Left lung (tissue), 10 donors: ENCODE data around the gene DEFB118. TPM values are rescaled to one million over a fixed set of nuclear protein-coding genes. Genes with fewer than 3 reads are reported as not detected.

Experiments used
- ATAC-seq: fragments of 200-7000 bp; cut with Tn5 transposase; one replicate; pipeline ENCODE4 v1.9.1; 2020; ENCODE audit warnings: moderate library complexity
- DNase-seq, 4 donors: peaks; one replicate each; pipeline ENCODE4 v3.0.0-alpha.2; 2013 to 2020
- H3K27ac ChIP-seq, 2 donors: fragments of 200-600 bp; sonication (generic) in 1 of 2; one replicate each; pipeline versions ENCODE4 v1.5.0 to v1.8.0; 2020 to 2021
- H3K27me3 ChIP-seq, 2 donors: fragments of 200-600 bp; sonication (generic) in 1 of 2; one replicate each; pipeline versions ENCODE4 v1.5.0 to v1.8.0; 2020 to 2021
- H3K36me3 ChIP-seq, 2 donors: fragments of 200-600 bp; sonication (generic) in 1 of 2; one replicate each; pipeline versions ENCODE4 v1.5.0 to v1.8.0; 2020 to 2021
- H3K4me1 ChIP-seq, 2 donors: fragments of 200-600 bp; one replicate each; pipeline ENCODE4 v1.8.0; 2021
- H3K4me3 ChIP-seq, 2 donors: fragments of 200-600 bp; sonication (generic) in 1 of 2; one replicate each; pipeline versions ENCODE4 v1.5.0 to v1.8.0; 2020 to 2021; ENCODE audit warnings: mild to moderate bottlenecking in 1 of 2
- H3K9me3 ChIP-seq, 2 donors: fragments of 200-600 bp; sonication (generic) in 1 of 2; one replicate each; pipeline versions ENCODE4 v1.5.0 to v1.8.0; 2020 to 2021
- CTCF ChIP-seq, 2 donors: fragments of 200-600 bp; sonication (generic) in 1 of 2; IDR thresholded peaks; one replicate each; pipeline versions ENCODE4 v1.5.0 to v1.8.0; 2021; ENCODE audit warnings: antibody characterized with exemption in 2 of 2
- intact Hi-C, 2 donors: fragments of 100-400 bp; cut with DNase I; formaldehyde crosslinking; loops; one replicate each; pipeline versions ENCODE4 v1.11.2 to v1.14.2; 2022
- polyA plus RNA-seq, 6 donors: library from polyadenylated mRNA; unstranded; fragments of 120-200 nt; gene quantifications; one replicate each; pipeline ENCODE4 v1.2.1, GENCODE V29; 2013; ENCODE audit not compliant: insufficient read length in 6 of 6
- total RNA-seq, 2 donors: library from RNA; stranded (reverse); fragmentation: NEBNext Ultra II Directional; extraction: Animal tissue kit (Norgen Biotek cat#: 25700); gene quantifications; one replicate each; pipeline ENCODE4 v1.2.1, GENCODE V29; 2021
- donor health status: DM: no; HTN: yes; CAD: no.
- donor health status: DM: no; HTN: no; CAD: no.

Gene DEFB118
- total and polyA plus RNA-seq, 8 donors, result not detected

- intact Hi-C loops, result no loop called here
- Histone ChIP-seq H3K4me3 (no peak overlapping the region), H3K9me3 (no peaks in the 10 kb centered on the region), H3K27me3 (no peaks in the 10 kb centered on the region), H3K27ac (no peak overlapping the region), H3K4me1 (no peaks in the 10 kb centered on the region), H3K36me3 (no peaks in the 10 kb centered on the region)
- ATAC-seq (no peak), DNase-seq (no peak)
- no peak for TF ChIP-seq CTCF (IDR thresholded peaks at IDR 0.05)
Observed at GRCh38 chr20:31418307-31418706, 49.9 kb downstream of the DEFB118 start.

Other genes starting within 250 kb of the DEFB118 start
- not detected for gene DEFB115, start 110.9 kb upstream of the DEFB118 start, total RNA-seq
- gene DEFB115, start 110.9 kb upstream of the DEFB118 start, polyA plus RNA-seq, result not detected
- gene DEFB116, start 60.0 kb upstream of the DEFB118 start, total RNA-seq, result not detected
- gene DEFB116, start 60.0 kb upstream of the DEFB118 start, polyA plus RNA-seq, result not detected
- gene DEFB119, start 22.0 kb downstream of the DEFB118 start, total RNA-seq, result not detected
- gene DEFB119, start 22.0 kb downstream of the DEFB118 start, polyA plus RNA-seq, result not detected
- not detected for gene DEFB121, start 37.6 kb downstream of the DEFB118 start, total RNA-seq
- not detected for gene DEFB121, start 37.6 kb downstream of the DEFB118 start, polyA plus RNA-seq
- gene DEFB123, start 72.0 kb downstream of the DEFB118 start, total RNA-seq, result not detected
- not detected for gene DEFB123, start 72.0 kb downstream of the DEFB118 start, polyA plus RNA-seq
- gene DEFB124, start 106.5 kb downstream of the DEFB118 start, total RNA-seq, result not detected
- gene DEFB124, start 106.5 kb downstream of the DEFB118 start, polyA plus RNA-seq, result 1 to 10 TPM in 3 of 6 donors, under 1 TPM in 3; 0.31 to 1.5 (median 0.97) TPM
- gene REM1, start 106.7 kb downstream of the DEFB118 start, total RNA-seq, result 1 to 10 TPM; 2.0 to 2.3 TPM
- 1 to 10 TPM; 5.2 to 9.9 (median 8.2) TPM for gene REM1, start 106.7 kb downstream of the DEFB118 start, polyA plus RNA-seq
- 100 to 1,000 TPM; 185 to 282 TPM for gene HM13, start 145.8 kb downstream of the DEFB118 start, total RNA-seq
- 100 to 1,000 TPM in 5 of 6 donors, 10 to 100 TPM in 1; 98.9 to 136 (median 108) TPM for gene HM13, start 145.8 kb downstream of the DEFB118 start, polyA plus RNA-seq
- 100 to 1,000 TPM; 185 to 297 TPM for gene ID1, start 236.7 kb downstream of the DEFB118 start, total RNA-seq
- 100 to 1,000 TPM in 5 of 6 donors, 10 to 100 TPM in 1; 65.4 to 194 (median 120) TPM for gene ID1, start 236.7 kb downstream of the DEFB118 start, polyA plus RNA-seq